22Rv1 (cell line): ENCODE data around the gene BASP1.

ENCODE experiments used
- ZFX ChIP-seq: fragments of 450-650 bp; IDR thresholded peaks from 2 replicates; pipeline ENCODE4 v1.6.1; 2017; ENCODE audit warnings: antibody characterized with exemption, borderline replicate concordance
- TF ChIP-seq, protein P1 (sequence below): fragments of 450-650 bp; IDR thresholded peaks from 2 replicates; pipeline ENCODE4 v1.5.1; 2017; ENCODE audit warnings: mild to moderate bottlenecking

DNA sequence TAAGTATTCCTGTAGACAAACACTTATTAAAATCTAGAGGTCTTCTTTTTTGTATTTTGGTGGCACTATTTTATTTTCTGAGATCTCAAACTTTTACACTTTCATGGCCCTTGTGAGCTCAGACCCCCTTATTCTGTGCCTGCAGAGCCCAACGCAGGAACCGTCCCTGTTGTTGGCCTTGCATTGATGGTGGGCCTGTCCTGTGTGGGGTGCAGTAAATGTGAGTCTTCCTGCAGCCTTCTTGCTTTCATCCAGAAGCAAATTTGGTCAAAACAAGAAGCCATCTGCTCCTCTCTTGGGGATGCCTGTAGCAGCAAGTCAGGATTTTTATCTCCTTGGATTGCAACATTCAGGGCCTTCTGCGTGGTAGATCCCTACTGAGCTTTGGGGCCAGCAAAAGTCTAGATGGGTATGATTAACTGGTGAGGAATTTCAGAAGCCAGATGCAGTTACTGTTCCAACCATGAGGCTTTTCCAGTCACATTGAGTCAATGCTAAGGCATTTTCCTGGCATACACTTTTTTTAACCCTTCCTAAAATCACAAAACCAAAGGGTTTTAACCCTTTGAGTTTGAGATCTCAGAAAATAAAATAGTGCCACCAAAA, 31.7 kb downstream of the BASP1 start:
- TF ChIP-seq, protein P1, sequence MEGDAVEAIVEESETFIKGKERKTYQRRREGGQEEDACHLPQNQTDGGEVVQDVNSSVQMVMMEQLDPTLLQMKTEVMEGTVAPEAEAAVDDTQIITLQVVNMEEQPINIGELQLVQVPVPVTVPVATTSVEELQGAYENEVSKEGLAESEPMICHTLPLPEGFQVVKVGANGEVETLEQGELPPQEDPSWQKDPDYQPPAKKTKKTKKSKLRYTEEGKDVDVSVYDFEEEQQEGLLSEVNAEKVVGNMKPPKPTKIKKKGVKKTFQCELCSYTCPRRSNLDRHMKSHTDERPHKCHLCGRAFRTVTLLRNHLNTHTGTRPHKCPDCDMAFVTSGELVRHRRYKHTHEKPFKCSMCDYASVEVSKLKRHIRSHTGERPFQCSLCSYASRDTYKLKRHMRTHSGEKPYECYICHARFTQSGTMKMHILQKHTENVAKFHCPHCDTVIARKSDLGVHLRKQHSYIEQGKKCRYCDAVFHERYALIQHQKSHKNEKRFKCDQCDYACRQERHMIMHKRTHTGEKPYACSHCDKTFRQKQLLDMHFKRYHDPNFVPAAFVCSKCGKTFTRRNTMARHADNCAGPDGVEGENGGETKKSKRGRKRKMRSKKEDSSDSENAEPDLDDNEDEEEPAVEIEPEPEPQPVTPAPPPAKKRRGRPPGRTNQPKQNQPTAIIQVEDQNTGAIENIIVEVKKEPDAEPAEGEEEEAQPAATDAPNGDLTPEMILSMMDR = no peak
- TF ChIP-seq ZFX = no peak
